ENCODE data around the gene CLCN5.

DNA sequence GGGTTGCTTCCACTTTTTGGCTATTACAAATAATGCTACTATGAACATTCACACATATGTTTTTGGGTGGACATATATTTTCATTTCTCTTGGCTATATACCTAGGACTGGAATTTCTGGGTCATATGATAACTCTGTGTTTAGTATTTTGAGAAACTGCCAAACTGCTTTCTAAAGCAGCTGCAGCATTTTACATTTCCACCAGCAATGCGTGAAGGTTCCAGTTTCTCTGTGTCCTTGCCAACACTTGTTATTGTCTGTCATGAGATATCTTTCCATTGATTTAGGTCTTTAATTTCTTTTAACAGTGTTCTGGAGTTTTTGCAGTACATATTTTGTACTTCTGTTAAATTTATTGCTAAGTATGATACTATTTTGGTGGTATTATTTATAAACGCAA is 48.3 kb downstream of the CLCN5 start:
- TF ChIP-seq, protein P1, sequence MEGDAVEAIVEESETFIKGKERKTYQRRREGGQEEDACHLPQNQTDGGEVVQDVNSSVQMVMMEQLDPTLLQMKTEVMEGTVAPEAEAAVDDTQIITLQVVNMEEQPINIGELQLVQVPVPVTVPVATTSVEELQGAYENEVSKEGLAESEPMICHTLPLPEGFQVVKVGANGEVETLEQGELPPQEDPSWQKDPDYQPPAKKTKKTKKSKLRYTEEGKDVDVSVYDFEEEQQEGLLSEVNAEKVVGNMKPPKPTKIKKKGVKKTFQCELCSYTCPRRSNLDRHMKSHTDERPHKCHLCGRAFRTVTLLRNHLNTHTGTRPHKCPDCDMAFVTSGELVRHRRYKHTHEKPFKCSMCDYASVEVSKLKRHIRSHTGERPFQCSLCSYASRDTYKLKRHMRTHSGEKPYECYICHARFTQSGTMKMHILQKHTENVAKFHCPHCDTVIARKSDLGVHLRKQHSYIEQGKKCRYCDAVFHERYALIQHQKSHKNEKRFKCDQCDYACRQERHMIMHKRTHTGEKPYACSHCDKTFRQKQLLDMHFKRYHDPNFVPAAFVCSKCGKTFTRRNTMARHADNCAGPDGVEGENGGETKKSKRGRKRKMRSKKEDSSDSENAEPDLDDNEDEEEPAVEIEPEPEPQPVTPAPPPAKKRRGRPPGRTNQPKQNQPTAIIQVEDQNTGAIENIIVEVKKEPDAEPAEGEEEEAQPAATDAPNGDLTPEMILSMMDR (IDR thresholded peaks at IDR 0.05) = no peak
- TF ChIP-seq POLR2AphosphoS5 (IDR thresholded peaks at IDR 0.05; ENCODE audit: insufficient read depth in 1 of 2, low read depth in 1 of 2) (no peak), POLR2A (IDR thresholded peaks at IDR 0.05) (no peak)
